Stimulated activated CD4-positive, alpha-beta T cell treated with anti-CD3 and anti-CD28 coated beads, Interleukin-12 subunit alpha, Interleukin-12 subunit beta, amount 100 ng/mL, for 24 hours (primary cell): ENCODE data around the gene AIF1.
A peak's percentile ranks its signal among the peaks of the same experiment; 100 is the strongest.

ENCODE experiments used
- DNase-seq, 2 experiments: peaks; one replicate each; pipeline ENCODE4 v3.0.0-alpha.2; 2020; ENCODE audit warnings: low read depth in 2 of 2

The AIF1 gene

DNA sequence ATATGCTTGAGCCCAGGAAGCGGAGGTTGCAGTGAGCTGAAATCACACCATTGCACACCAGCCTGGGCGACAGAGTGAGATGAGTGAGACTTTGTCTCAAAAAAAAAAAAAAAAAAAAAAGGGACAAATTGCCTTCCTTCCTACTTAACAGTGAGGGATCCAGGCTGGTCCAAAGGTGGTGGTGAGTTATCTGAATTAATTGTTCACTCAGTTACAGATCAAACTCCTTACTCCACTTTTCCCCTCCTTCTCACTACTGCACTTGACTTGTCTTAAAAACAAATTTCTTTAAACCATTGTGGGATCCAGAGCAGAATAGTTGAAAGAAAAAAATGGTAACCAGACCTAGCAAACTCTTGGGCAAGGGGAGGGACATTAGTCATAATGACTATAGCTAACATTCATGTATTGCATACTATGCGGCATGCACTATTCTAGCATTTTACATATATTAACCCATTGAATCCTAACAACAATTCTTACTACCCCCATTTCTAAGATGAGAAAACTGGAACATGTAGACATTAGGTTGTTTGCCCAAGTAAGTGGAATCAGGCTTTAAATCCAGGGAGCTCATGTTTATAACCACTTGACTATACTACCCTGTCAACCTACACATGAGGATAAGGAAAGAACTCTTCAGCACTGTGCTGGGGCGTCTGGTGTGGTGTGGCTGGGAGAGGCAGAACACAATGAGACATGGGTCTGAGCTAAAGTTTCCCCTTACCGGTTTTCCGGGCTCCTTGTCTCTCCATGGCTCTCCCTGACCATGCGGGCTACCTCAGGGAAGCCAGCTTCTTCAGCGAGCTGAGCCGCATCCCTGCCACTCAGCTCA, 48.3 kb downstream of the AIF1 start:
- no peak for DNase-seq

DNA sequence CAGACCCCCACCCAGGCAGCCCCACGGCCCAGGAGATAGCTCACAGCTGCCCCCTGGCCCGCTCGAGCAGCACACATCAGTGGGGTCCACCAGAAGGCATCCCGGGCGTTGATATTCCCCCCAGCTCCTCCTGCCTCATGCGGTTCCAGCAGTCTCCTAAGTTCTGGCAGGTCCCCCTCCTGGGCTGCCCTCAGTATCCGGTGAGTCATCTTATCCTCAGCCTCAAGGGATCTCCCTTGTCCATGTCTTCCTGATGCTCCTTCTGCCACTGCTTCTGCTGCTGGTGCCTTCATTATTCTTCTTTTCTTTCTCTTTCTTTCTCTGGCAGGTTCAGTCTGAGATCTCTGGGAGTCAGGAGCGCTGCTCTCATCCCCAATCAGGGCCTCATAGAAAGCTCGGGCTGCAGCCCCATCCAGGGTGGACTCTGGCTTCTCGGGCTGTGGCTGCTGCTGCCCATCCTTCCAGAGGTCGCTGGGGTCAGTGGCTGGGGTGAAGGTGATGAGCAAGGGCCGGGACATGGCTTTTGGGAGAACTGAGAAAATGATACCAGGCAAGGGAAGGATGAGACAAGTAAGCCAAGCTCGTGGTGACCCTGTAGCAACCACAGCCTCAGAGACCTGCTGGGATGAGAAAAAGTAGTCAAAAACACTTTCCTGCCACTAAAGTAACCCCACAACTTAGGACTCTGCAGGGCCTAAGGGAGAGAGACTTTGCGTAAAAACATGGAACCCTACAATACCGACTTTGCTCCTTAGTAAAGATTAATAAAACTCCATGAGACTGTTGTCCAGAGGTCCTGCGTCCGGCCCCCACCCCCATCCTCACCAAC, 49.1 kb downstream of the AIF1 start:
- no peak for DNase-seq

DNA sequence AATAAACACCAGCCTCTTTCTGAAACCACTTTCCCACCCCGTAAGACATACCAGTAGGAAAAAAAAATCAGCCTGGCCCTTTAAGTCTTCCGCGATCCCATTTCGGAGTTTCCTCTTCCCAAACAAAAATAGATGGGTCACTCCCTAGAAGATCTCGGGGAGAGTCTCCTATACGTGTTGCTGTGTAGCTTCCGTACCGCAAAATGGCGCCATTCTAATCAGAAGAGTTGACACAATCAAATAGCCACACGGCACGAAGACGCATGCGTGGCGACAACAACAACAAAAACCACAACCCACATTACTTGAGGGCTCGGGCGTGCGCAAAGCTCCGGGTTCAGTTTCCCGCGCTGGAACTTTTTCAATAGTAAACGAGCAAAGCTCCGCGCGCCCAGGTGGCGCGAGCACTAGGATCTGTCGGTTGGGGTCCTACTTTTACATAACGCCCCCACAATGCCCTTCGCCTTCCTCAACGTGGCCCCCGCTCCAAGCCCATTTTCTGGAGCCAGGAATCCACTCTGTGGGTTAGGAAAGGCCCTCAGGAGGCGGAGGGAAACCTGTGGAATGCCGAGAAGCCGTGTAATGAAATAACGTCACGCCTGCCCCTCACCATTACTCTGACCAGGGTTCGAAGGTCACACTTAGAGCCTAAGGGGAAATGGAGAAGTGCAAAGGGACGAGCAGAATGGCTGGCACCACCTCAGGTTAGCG, 49.9 kb downstream of the AIF1 start, which contains the start of gene GPANK1:
GPANK1 (minus strand) TSS at position 208 of the 711 bp plus-strand sequence. CDS start 519 bp downstream, outside the sequence.
- peak; percentile 81 to 87 for DNase-seq

DNA sequence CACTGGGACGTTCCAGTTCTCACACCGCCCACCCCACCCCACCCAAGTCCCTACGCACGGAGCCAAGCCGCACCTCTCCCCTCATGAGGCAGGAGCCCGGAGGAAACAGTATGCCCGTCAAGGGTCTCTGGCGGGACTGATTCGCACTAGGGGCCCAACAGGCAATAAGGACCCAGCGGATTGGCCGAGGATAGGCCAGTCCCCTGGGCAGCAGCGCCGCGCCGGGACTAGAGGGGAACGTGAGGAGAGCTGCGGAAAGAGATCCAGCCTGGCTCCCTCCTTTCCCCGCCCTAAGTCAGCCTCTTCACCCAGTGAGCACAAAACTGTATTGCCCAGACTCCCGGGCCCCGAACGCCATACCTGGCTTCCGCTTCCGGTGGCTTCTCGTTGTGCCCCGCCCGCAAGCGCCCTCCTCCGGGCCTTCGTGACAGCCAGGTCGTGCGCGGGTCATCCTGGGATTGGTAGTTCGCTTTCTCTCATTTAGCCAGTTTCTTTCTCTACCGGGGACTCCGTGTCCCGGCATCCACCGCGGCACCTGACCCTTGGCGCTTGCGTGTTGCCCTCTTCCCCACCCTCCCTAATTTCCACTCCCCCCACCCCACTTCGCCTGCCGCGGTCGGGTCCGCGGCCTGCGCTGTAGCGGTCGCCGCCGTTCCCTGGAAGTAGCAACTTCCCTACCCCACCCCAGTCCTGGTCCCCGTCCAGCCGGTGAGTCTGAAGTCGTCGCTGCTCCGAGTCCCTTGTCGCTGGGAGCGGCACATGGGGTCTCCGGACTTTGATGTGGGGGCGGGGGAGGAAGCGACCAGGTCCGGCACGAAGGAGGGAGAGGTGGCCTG, 50.7 kb downstream of the AIF1 start, which contains the start of gene CSNK2B:
CSNK2B (plus strand) TSS at position 580 of the 836 bp plus-strand sequence. CDS start 752 bp downstream, outside the sequence.
- peak; percentile 96 to 97 for DNase-seq

DNA sequence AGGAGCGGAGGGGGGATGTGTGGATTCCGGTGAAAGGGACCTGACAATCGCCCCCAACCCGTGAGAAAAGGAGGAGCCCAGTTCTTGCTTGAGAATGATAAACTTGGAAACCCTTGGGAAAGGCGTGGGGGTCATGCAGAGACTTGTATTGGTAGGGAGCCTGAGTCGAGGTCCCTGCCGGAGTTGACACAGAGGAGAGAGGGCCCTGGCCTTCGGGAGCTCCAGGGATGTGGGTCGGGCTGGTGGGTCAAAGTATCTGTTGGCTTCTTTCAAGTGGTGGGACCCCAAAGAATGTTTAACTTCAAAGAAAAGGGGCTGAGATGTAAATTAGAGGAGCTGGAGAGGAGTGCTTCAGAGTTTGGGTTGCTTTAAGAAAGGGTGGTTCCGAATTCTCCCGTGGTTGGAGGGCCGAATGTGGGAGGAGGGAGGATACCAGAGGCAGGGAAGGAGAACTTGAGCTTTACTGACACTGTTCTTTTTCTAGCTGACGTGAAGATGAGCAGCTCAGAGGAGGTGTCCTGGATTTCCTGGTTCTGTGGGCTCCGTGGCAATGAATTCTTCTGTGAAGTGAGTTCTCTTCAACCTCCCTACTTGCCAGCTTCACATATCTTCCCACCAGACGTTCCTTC, 51.4 kb downstream of the AIF1 start:
- DNase-seq, result no peak
